Activated CD8-positive, alpha-beta T cell treated with anti-CD3 and anti-CD28 coated beads for 36 hours (primary cell): ENCODE results near the gene TRIM65. TPM values are rescaled to one million over a fixed set of nuclear protein-coding genes. Genes with fewer than 3 reads are reported as not detected.

Experiments
- ATAC-seq: fragments of 200-7000 bp; cut with Tn5 transposase; one replicate; pipeline ENCODE4 v1.10.0; 2021; ENCODE audit warnings: mild to moderate bottlenecking, moderate library complexity
- CTCF ChIA-PET: fragments of 350-600 bp; sonication (Branson Sonifier 250); formaldehyde crosslinking; loops from one replicate; lab custom pipeline; 2021; ENCODE audit warnings: antibody characterized with exemption; lab: Charles Lee
- POLR2A ChIA-PET: fragments of 350-600 bp; sonication (Branson Sonifier 250); formaldehyde crosslinking; loops from one replicate; lab custom pipeline; 2021; ENCODE audit warnings: antibody characterized with exemption; lab: Charles Lee
- DNase-seq: peaks from one replicate; pipeline ENCODE4 v3.0.0-alpha.2; 2020
- H3K27ac Mint-ChIP-seq: one replicate; pipeline ENCODE4 v1.8.0; 2021; ENCODE audit warnings: mild to moderate bottlenecking, mixed read lengths
- H3K27me3 Mint-ChIP-seq: one replicate; pipeline ENCODE4 v1.8.0; 2021; ENCODE audit warnings: mixed read lengths
- H3K36me3 Mint-ChIP-seq: one replicate; pipeline ENCODE4 v1.8.0; 2021; ENCODE audit warnings: low read depth, mixed read lengths
- H3K4me1 Mint-ChIP-seq: one replicate; pipeline ENCODE4 v1.8.0; 2021; ENCODE audit warnings: low read depth, mixed read lengths
- H3K4me3 Mint-ChIP-seq: one replicate; pipeline ENCODE4 v1.8.0; 2021; ENCODE audit warnings: mild to moderate bottlenecking, moderate library complexity, mixed read lengths
- H3K9me3 Mint-ChIP-seq: one replicate; pipeline ENCODE4 v1.8.0; 2021; ENCODE audit warnings: mixed read lengths
- intact Hi-C: fragments of 100-400 bp; cut with micrococcal nuclease; formaldehyde crosslinking; loops from one replicate; pipeline ENCODE4 v1.10.0; 2022
- total RNA-seq, 2 experiments: library from RNA; stranded (reverse); gene quantifications; one replicate each; pipeline ENCODE4 v1.2.3, GENCODE V29; 2021
- TF ChIP-seq, protein P1 (sequence below): fragments of 200-600 bp; IDR thresholded peaks from one replicate; pipeline ENCODE4 v1.8.0; 2022; ENCODE audit warnings: antibody characterized with exemption, mild to moderate bottlenecking

TRIM65 gene
- total RNA-seq, 2 experiments from 2014 or later = 37.1 to 42.2 TPM

DNA sequence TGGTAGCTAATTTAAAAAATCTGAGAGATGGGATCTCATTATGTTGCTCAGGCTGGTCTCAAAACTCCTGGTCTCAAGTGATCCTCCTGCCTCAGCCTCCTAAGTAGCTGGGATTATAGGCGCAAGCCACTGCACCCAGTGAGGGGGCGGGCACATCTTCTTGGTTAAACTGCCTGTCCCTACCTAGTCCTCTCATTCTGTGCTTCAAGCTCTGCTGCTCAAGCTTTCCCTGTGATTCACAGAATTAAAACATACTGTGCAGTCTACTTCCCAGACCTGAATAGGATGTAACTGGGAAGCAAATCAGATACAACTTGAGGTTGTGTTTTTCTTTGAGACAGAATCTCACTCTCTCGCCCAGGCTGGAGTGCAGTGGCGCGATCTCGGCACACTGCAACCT lies 5.7 kb upstream of the TRIM65 start:
- Mint-ChIP-seq H3K4me3 (no peak overlapping the region), H3K9me3 (no peaks in the 10 kb centered on the region), H3K27ac (no peak overlapping the region), H3K36me3 (peaks cover 23% of the 10 kb centered on the region), H3K4me1 (peaks cover 19% of the 10 kb centered on the region), H3K27me3 (no peaks in the 10 kb centered on the region)
- ATAC-seq (no peak), DNase-seq (no peak)
- TF ChIP-seq, protein P1, sequence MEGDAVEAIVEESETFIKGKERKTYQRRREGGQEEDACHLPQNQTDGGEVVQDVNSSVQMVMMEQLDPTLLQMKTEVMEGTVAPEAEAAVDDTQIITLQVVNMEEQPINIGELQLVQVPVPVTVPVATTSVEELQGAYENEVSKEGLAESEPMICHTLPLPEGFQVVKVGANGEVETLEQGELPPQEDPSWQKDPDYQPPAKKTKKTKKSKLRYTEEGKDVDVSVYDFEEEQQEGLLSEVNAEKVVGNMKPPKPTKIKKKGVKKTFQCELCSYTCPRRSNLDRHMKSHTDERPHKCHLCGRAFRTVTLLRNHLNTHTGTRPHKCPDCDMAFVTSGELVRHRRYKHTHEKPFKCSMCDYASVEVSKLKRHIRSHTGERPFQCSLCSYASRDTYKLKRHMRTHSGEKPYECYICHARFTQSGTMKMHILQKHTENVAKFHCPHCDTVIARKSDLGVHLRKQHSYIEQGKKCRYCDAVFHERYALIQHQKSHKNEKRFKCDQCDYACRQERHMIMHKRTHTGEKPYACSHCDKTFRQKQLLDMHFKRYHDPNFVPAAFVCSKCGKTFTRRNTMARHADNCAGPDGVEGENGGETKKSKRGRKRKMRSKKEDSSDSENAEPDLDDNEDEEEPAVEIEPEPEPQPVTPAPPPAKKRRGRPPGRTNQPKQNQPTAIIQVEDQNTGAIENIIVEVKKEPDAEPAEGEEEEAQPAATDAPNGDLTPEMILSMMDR = no peak
- CTCF ChIA-PET = interaction anchor here (11.4 kb wide), 1 partner anchor 100 kb away, joined by 165 read pairs; the partner anchor contains the start of gene CDK3
- intact Hi-C loops = no loop called here
- POLR2A ChIA-PET = interaction anchor here (1.0 to 1.3 kb wide), 3 partner anchors 10 to 24 kb away, joined by 3 read pairs; partner anchors contain the start of gene TRIM47

DNA sequence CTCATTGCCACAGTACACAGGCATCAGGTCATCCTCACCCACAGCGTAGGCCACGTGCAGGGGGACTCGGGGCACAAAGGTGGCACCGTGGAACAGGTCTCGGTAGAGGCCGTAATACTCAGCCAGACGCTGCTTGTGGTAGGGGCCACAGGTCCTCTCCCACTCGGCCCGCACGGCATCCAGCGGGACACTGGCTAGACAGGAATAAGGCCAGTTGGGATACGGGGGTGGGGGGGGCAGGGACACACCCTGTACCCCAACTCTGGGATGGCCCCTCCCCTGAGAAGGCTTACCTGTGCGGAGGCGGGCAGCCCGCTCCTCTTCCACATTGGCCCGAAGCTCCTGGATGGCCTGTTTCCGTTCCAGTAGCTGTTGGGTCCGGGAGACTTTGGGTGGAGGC lies 5.0 kb upstream of the TRIM65 start:
- ATAC-seq = no peak
- POLR2A ChIA-PET = interaction anchor here (1.0 to 1.3 kb wide), 2 partner anchors 10 to 14 kb away, joined by 3 read pairs; no protein-coding TSS in a partner anchor
- intact Hi-C loops = no loop called here

DNA sequence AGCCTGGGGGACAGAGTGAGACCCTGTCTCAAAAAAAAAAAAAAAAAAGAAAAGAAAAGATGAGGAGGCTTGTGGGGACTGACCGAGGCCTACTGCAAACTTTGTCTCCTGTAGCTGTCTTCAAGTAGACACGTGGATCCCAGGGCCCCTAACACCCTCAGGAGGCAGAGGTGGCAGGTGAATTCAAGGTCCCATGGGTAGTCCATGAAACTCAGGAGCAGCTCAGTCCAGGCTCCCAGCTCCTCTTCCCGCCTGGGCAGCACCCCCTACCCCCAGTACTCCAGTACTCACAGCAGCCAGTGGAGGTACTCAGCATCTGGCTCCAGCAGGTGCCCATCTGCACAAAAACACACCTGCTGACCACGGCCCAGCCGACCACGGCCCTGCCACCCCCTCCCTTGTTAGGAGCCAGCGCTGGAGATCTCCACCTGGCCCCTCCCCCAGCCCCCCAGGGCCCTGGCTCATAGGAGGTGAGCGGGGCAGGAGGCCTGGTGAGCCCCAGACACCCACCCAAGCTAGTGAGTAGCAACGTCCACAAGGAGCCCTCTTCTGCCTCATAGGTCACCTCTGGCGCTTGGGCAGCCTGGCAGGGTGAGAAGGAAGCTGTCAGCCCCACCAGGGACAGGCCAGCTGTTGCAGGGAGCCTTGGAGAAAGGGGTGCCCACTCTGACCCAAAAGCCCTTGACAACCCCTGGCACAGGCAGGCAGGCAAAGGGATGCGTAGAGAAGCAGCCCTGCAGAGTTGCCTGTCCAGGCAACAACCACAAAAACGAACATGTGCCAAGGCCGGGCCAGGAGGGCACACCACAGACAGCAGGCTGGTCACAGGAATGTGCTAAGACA lies 4.2 kb upstream of the TRIM65 start:
- intact Hi-C loops = no loop called here
- Mint-ChIP-seq H3K27me3 (no peaks in the 10 kb centered on the region), H3K27ac (no peak overlapping the region), H3K4me3 (no peak overlapping the region), H3K9me3 (no peaks in the 10 kb centered on the region), H3K36me3 (peaks cover 25% of the 10 kb centered on the region), H3K4me1 (peaks cover 17% of the 10 kb centered on the region)
- TF ChIP-seq, protein P1 = no peak
- CTCF ChIA-PET = interaction anchor here (0.9 to 1.4 kb wide), 4 partner anchors 24 to 72 kb away, joined by 3 to 6 read pairs (median 3); no protein-coding TSS in a partner anchor
- POLR2A ChIA-PET = interaction anchor here (0.6 to 9.5 kb wide), 2 partner anchors 23 to 96 kb away, joined by 3 to 100 read pairs; partner anchors contain the start of gene TRIM47
- ATAC-seq (no peak), DNase-seq (no peak)

More for the DNA sequence above, 5.0 kb upstream of the TRIM65 start:
- CTCF ChIA-PET = interaction anchor here (11.4 kb wide), 1 partner anchor 101 kb away, joined by 165 read pairs; the partner anchor contains the start of gene CDK3
- Mint-ChIP-seq H3K36me3 (peaks cover 25% of the 10 kb centered on the region), H3K9me3 (no peaks in the 10 kb centered on the region), H3K4me3 (no peak overlapping the region), H3K4me1 (peaks cover 21% of the 10 kb centered on the region), H3K27ac (no peak overlapping the region), H3K27me3 (no peaks in the 10 kb centered on the region)
- DNase-seq = no peak
- TF ChIP-seq, protein P1 = no peak

DNA sequence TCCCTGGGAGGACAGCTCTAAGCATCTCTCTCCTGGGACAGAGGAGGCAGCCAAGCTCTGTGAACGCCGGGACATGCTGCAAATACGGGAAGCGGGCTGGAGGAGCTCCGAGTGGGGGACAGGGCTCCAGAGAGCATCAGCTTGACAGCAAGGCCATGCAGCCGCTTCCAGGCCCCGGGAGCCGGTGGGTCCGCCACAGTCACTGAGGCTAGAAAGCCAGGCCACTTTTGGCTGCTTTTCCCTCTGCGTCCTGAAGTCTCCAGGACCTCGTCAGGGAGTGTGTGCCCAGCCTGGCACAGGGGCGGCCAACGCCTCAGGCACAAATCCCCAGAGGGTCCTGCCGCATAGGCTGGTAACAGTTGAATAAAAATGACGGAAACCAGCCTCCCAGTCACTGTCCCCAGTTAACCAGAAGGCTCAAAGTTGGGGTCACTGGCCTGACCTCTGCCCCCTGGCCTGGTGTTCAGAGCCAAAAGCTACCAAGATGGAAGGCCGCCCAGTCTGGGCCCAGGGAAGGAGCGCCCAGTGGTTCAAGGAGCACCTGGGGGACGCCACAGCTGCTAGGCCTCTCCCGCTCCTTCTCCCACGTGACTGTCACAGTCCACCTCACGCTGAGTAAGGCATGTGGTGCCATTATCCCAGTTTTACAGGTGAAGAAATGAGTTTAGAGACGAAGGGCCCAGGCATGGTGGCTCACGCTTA lies 3.2 kb upstream of the TRIM65 start:
- Mint-ChIP-seq H3K4me3 (no peak overlapping the region), H3K4me1 (peaks cover 21% of the 10 kb centered on the region), H3K9me3 (no peaks in the 10 kb centered on the region), H3K36me3 (peaks cover 33% of the 10 kb centered on the region), H3K27ac (no peak overlapping the region), H3K27me3 (no peaks in the 10 kb centered on the region)
- TF ChIP-seq, protein P1 = no peak
- intact Hi-C loops = no loop called here
- ChIA-PET CTCF (interaction anchor here (0.9 to 1.4 kb wide), 5 partner anchors 23 to 71 kb away, joined by 3 to 6 read pairs (median 3); no protein-coding TSS in a partner anchor), POLR2A (interaction anchor here (0.7 to 9.5 kb wide), 3 partner anchors 9 to 84 kb away, joined by 3 to 100 read pairs (median 3); partner anchors contain the start of gene TRIM47)
- ATAC-seq (no peak), DNase-seq (no peak)
